NK-92 treated with Interleukin-12 subunit alpha and Interleukin-12 subunit beta, amount 100 ng/mL, for 24 hours (cell line): ENCODE data around the gene TMEM222.

Source experiments
- DNase-seq: peaks from one replicate; lab custom pipeline; 2025; lab: John Stamatoyannopoulos, UW

TMEM222 gene

GRCh38 chr1:27359822-27360158, 37.8 kb downstream of the TMEM222 start:
- DNase-seq = no peak

- DNase-seq = no peak
Measured at GRCh38 chr1:27360159-27361043, 38.4 kb downstream of the TMEM222 start.

GRCh38 chr1:27361044-27361402, 39.1 kb downstream of the TMEM222 start:
- DNase-seq = no peak

GRCh38 chr1:27361553-27361952, 39.6 kb downstream of the TMEM222 start:
- DNase-seq = no peak

- no peak for DNase-seq
Measured at GRCh38 chr1:27363766-27364695, 42.1 kb downstream of the TMEM222 start.

- DNase-seq = no peak
Measured at GRCh38 chr1:27364696-27365371, 42.9 kb downstream of the TMEM222 start.

- no peak for DNase-seq
Measured at GRCh38 chr1:27365372-27366112, 43.6 kb downstream of the TMEM222 start.

GRCh38 chr1:27366113-27366410, 44.1 kb downstream of the TMEM222 start:
- DNase-seq = no peak

GRCh38 chr1:27366411-27367159, 44.6 kb downstream of the TMEM222 start, which contains the start of gene MAP3K6:
TSS of gene MAP3K6 (minus strand) at chr1:27366961. CDS start at chr1:27366597, 364 bp downstream.
- DNase-seq = no peak

- DNase-seq = no peak
Measured at GRCh38 chr1:27367160-27367650, 45.2 kb downstream of the TMEM222 start.

- DNase-seq = no peak
Measured at GRCh38 chr1:27368869-27369582, 47.1 kb downstream of the TMEM222 start.

GRCh38 chr1:27372022-27372807, 50.3 kb downstream of the TMEM222 start:
- DNase-seq = no peak

- DNase-seq = no peak
Measured at GRCh38 chr1:27372808-27373690, 51.1 kb downstream of the TMEM222 start.

- DNase-seq = no peak
Measured at GRCh38 chr1:27374362-27375086, 52.6 kb downstream of the TMEM222 start, which contains the start of gene FCN3. TSS of gene FCN3 (minus strand) at chr1:27374824. CDS start at chr1:27374818, 6 bp downstream.

- DNase-seq = no peak
Measured at GRCh38 chr1:27377760-27378495, 56.0 kb downstream of the TMEM222 start.

GRCh38 chr1:27379564-27380122, 57.7 kb downstream of the TMEM222 start:
- no peak for DNase-seq

- no peak for DNase-seq
Measured at GRCh38 chr1:27380224-27380623, 58.3 kb downstream of the TMEM222 start.
